ENCODE measurements around the gene TM9SF1. TPM values are rescaled to one million over a fixed set of nuclear protein-coding genes. Genes with fewer than 3 reads are reported as not detected.

Gene TM9SF1
- total and polyA plus RNA-seq, 2 of the 13 experiments (the other 11 are each of a cell fraction or from before 2014, with no cell fraction given) = 83.2 to 110 TPM

DNA sequence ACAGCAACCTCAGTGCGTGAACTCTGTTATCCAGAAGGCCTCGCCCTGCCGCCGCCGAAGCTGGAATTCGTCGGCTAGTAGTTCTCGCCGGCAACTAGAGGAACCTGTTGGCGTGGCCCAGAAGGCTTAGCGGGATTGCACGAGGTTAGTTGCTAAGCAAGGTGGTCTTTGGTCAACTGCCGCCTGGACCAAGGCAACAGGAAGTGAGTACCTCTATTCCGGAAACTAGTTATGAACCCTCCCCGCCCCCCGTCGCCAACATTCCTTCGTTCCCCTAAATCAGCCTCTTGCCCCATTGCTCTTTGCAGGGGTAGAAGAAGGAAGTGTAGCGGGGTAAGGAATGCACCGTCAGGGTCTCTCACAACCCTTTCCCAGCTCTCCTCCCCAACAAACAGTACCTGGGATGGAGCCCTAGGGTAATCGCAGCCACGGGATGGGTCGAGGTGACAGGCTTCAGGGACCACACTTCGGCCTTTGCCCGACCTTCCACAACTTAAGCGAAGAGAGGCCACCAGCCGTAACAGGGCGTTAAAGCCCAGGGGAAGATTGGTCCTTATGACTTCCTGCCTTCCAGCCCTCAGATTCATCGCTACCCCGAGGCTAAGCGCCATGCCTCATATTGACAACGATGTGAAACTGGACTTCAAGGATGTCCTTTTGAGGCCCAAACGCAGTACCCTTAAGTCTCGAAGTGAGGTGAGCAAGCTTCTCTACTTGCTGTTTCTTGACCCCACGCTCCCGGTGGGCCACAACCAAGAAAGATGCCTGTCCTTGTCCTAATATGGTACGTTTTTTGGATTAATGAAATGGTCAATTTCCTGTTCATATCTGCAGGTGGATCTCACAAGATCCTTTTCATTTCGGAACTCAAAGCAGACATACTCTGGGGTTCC, 37.6 kb upstream of the TM9SF1 start, which contains the start of gene GMPR2 (continued):
- peak; percentile 41 for TF ChIP-seq MED8 (CRISPR knock-in tag; IDR thresholded peaks at IDR 0.05; ENCODE audit: insufficient replicate concordance)
- TF ChIP-seq MIER3 (CRISPR knock-in tag; IDR thresholded peaks at IDR 0.05; ENCODE audit: borderline replicate concordance) = peak; percentile 82; the same call in 1 of the 2 replicates
- TF ChIP-seq IKZF4 (CRISPR knock-in tag; IDR thresholded peaks at IDR 0.05; ENCODE audit: borderline replicate concordance, low read depth, not compliant biosample characterization) = peak; percentile 43
- peak; percentile 92 for TF ChIP-seq ZNF547 (CRISPR knock-in tag; IDR thresholded peaks at IDR 0.05)
- TF ChIP-seq TBX3 (IDR thresholded peaks at IDR 0.05; ENCODE audit: borderline replicate concordance) = peak; percentile 43; the same call in 1 of the 2 replicates
- 0 out of 2 replicates have a peak, but pooled peaks have one; percentile 20 for TF ChIP-seq NPAS2 (CRISPR knock-in tag; IDR thresholded peaks at IDR 0.05; ENCODE audit: borderline replicate concordance)
- TF ChIP-seq, protein P1, sequence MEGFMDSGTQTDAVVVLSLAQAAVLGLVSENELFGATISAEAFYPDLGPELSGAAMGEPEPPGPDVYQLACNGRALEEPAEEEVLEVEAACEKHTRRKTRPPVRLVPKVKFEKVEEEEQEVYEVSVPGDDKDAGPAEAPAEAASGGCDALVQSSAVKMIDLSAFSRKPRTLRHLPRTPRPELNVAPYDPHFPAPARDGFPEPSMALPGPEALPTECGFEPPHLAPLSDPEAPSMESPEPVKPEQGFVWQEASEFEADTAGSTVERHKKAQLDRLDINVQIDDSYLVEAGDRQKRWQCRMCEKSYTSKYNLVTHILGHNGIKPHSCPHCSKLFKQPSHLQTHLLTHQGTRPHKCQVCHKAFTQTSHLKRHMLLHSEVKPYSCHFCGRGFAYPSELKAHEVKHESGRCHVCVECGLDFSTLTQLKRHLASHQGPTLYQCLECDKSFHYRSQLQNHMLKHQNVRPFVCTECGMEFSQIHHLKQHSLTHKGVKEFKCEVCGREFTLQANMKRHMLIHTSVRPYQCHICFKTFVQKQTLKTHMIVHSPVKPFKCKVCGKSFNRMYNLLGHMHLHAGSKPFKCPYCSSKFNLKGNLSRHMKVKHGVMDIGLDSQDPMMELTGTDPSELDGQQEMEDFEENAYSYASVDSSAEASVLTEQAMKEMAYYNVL (CRISPR knock-in tag; IDR thresholded peaks at IDR 0.05; ENCODE audit: borderline replicate concordance) = peak; percentile 90
- TF ChIP-seq NFIC (IDR thresholded peaks at IDR 0.05; ENCODE audit: low read length) = no peak
- no peak for TF ChIP-seq ZSCAN31 (CRISPR knock-in tag; IDR thresholded peaks at IDR 0.05; ENCODE audit: low read depth)
- peak; percentile 57; the same call in 1 of the 2 replicates for TF ChIP-seq ZNF446 (CRISPR knock-in tag; IDR thresholded peaks at IDR 0.05)
- peak; percentile 37; the same call in 1 of the 2 replicates for TF ChIP-seq NCOA5 (CRISPR knock-in tag; IDR thresholded peaks at IDR 0.05)
- 0 out of 2 replicates have a peak, but pooled peaks have one; percentile 67 for TF ChIP-seq NRL (CRISPR knock-in tag; IDR thresholded peaks at IDR 0.05; ENCODE audit: borderline replicate concordance)
- TF ChIP-seq ZNF441 (CRISPR knock-in tag; IDR thresholded peaks at IDR 0.05; ENCODE audit: borderline replicate concordance) = peak; percentile 31; the same call in 1 of the 2 replicates
- peak; percentile 88 for TF ChIP-seq ZNF879 (CRISPR knock-in tag; IDR thresholded peaks at IDR 0.05)
- TF ChIP-seq, protein P2, sequence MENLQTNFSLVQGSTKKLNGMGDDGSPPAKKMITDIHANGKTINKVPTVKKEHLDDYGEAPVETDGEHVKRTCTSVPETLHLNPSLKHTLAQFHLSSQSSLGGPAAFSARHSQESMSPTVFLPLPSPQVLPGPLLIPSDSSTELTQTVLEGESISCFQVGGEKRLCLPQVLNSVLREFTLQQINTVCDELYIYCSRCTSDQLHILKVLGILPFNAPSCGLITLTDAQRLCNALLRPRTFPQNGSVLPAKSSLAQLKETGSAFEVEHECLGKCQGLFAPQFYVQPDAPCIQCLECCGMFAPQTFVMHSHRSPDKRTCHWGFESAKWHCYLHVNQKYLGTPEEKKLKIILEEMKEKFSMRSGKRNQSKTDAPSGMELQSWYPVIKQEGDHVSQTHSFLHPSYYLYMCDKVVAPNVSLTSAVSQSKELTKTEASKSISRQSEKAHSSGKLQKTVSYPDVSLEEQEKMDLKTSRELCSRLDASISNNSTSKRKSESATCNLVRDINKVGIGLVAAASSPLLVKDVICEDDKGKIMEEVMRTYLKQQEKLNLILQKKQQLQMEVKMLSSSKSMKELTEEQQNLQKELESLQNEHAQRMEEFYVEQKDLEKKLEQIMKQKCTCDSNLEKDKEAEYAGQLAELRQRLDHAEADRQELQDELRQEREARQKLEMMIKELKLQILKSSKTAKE (CRISPR knock-in tag; IDR thresholded peaks at IDR 0.05; ENCODE audit: borderline replicate concordance) = 0 out of 2 replicates have a peak, but pooled peaks have one; percentile 29
- peak; percentile 67; the same call in 1 of the 2 replicates for TF ChIP-seq RBFOX2 (IDR thresholded peaks at IDR 0.05; ENCODE audit: low read depth, low read length)
- TF ChIP-seq, protein P3, sequence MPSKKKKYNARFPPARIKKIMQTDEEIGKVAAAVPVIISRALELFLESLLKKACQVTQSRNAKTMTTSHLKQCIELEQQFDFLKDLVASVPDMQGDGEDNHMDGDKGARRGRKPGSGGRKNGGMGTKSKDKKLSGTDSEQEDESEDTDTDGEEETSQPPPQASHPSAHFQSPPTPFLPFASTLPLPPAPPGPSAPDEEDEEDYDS (CRISPR knock-in tag; IDR thresholded peaks at IDR 0.05) = peak; percentile 47; the same call in 1 of the 2 replicates
- peak; percentile 85 for TF ChIP-seq ZNF205 (CRISPR knock-in tag; IDR thresholded peaks at IDR 0.05)
- TF ChIP-seq, protein P4, sequence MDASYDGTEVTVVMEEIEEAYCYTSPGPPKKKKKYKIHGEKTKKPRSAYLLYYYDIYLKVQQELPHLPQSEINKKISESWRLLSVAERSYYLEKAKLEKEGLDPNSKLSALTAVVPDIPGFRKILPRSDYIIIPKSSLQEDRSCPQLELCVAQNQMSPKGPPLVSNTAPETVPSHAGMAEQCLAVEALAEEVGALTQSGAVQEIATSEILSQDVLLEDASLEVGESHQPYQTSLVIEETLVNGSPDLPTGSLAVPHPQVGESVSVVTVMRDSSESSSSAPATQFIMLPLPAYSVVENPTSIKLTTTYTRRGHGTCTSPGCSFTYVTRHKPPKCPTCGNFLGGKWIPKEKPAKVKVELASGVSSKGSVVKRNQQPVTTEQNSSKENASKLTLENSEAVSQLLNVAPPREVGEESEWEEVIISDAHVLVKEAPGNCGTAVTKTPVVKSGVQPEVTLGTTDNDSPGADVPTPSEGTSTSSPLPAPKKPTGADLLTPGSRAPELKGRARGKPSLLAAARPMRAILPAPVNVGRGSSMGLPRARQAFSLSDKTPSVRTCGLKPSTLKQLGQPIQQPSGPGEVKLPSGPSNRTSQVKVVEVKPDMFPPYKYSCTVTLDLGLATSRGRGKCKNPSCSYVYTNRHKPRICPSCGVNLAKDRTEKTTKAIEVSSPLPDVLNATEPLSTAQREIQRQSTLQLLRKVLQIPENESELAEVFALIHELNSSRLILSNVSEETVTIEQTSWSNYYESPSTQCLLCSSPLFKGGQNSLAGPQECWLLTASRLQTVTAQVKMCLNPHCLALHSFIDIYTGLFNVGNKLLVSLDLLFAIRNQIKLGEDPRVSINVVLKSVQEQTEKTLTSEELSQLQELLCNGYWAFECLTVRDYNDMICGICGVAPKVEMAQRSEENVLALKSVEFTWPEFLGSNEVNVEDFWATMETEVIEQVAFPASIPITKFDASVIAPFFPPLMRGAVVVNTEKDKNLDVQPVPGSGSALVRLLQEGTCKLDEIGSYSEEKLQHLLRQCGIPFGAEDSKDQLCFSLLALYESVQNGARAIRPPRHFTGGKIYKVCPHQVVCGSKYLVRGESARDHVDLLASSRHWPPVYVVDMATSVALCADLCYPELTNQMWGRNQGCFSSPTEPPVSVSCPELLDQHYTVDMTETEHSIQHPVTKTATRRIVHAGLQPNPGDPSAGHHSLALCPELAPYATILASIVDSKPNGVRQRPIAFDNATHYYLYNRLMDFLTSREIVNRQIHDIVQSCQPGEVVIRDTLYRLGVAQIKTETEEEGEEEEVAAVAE (CRISPR knock-in tag; IDR thresholded peaks at IDR 0.05; ENCODE audit: borderline replicate concordance) = peak; percentile 68; the same call in 1 of the 2 replicates
